Fibroblast of lung (primary cell): ENCODE data around the gene MRPL14. TPM values are rescaled to one million over a fixed set of nuclear protein-coding genes. Genes with fewer than 3 reads are reported as not detected.

Source experiments
- DNase-seq, 2 donors: peaks; one replicate each; pipeline versions ENCODE4 v3.0.0 to v3.0.0-alpha.2; 2010; ENCODE audit warnings: low read depth in 2 of 2
- H2AFZ ChIP-seq: 2 replicates; pipeline ENCODE4 v1.5.1; 2012; ENCODE audit warnings: low read length, control low read depth, inconsistent platforms
- H3K27ac ChIP-seq: 2 replicates; pipeline ENCODE4 v1.5.1; 2011; ENCODE audit warnings: low read length, control low read depth; ENCODE audit not compliant: insufficient read depth
- H3K27me3 ChIP-seq: 2 replicates; pipeline ENCODE4 v1.5.1; 2011; ENCODE audit warnings: mild to moderate bottlenecking, low read length; ENCODE audit not compliant: control insufficient read depth, insufficient read depth
- H3K36me3 ChIP-seq: 2 replicates; pipeline ENCODE4 v1.5.1; 2011; ENCODE audit warnings: low read length; ENCODE audit not compliant: control insufficient read depth, insufficient read depth
- H3K4me1 ChIP-seq: 2 replicates; pipeline ENCODE4 v1.5.1; 2011; ENCODE audit warnings: low read length; ENCODE audit not compliant: control insufficient read depth, insufficient read depth; ENCODE audit errors: extremely low read depth
- H3K4me2 ChIP-seq: 2 replicates; pipeline ENCODE4 v1.5.1; 2011; ENCODE audit warnings: low read length, control low read depth; ENCODE audit not compliant: insufficient read depth; ENCODE audit errors: extremely low read depth
- H3K4me3 ChIP-seq, 4 experiments: fragments of 200-600 bp in 1 of 4; sonication (generic) in 1 of 4; replicated peaks in 1 of 4; 2 replicates each; pipeline ENCODE4 v1.5.1; 2011 to 2016; ENCODE audit warnings: low read length in 4 of 4, low read depth in 3 of 4, mild to moderate bottlenecking in 3 of 4, control low read depth in 2 of 4, inconsistent platforms in 1 of 4, mixed read lengths in 1 of 4; ENCODE audit not compliant: insufficient read depth in 1 of 4; ENCODE audit errors: control extremely low read depth in 1 of 4
- H3K79me2 ChIP-seq: 2 replicates; pipeline ENCODE4 v1.5.1; 2012; ENCODE audit warnings: mild to moderate bottlenecking, low read length, inconsistent platforms; ENCODE audit not compliant: control insufficient read depth, insufficient read depth
- H3K9ac ChIP-seq: 2 replicates; pipeline ENCODE4 v1.5.1; 2011; ENCODE audit warnings: mild to moderate bottlenecking, low read length, control low read depth; ENCODE audit not compliant: insufficient read depth
- H3K9me3 ChIP-seq: 2 replicates; pipeline ENCODE4 v1.5.1; 2012; ENCODE audit warnings: low read depth, low read length; ENCODE audit not compliant: control insufficient read depth, insufficient read depth
- H4K20me1 ChIP-seq: 2 replicates; pipeline ENCODE4 v1.5.1; 2011; ENCODE audit warnings: low read length; ENCODE audit not compliant: control insufficient read depth, insufficient read depth; ENCODE audit errors: extremely low read depth
- EZH2 ChIP-seq: IDR thresholded peaks from 2 replicates; pipeline ENCODE4 v1.5.1; 2012; ENCODE audit warnings: low read length, control low read depth, mild to moderate bottlenecking; ENCODE audit errors: missing control alignments
- polyA plus RNA-seq, 2 donors: library from polyadenylated mRNA; depleted of rRNA in 1 of 2; stranded (reverse) in 1 of 2; unstranded in 1 of 2; fragments of >200 nt; gene quantifications; 2 replicates each; pipeline ENCODE4 v1.2.1, GENCODE V29; 2011 to 2012; ENCODE audit warnings: missing spikeins in 1 of 2
- total RNA-seq: library from RNA; depleted of rRNA; stranded (reverse); fragments of >200 nt; gene quantifications from 2 replicates; pipeline ENCODE4 v1.2.1, GENCODE V29; 2014
- TF ChIP-seq, protein P1 (sequence below), 2 donors: IDR thresholded peaks in 1 of 2; conservative IDR thresholded peaks in 1 of 2; 1 replicate in 1 of 2; 2 replicates in 1 of 2; pipeline ENCODE4 v1.5.1; 2011 to 2012; ENCODE audit warnings: low read length in 2 of 2, control low read depth in 1 of 2, inconsistent platforms in 1 of 2, low read depth in 1 of 2, mild to moderate bottlenecking in 1 of 2

Gene MRPL14
- total and polyA plus RNA-seq, 2 donors (not counting 1 experiment from before 2014, with no cell fraction given) = 36.2 to 60.6 TPM

DNA sequence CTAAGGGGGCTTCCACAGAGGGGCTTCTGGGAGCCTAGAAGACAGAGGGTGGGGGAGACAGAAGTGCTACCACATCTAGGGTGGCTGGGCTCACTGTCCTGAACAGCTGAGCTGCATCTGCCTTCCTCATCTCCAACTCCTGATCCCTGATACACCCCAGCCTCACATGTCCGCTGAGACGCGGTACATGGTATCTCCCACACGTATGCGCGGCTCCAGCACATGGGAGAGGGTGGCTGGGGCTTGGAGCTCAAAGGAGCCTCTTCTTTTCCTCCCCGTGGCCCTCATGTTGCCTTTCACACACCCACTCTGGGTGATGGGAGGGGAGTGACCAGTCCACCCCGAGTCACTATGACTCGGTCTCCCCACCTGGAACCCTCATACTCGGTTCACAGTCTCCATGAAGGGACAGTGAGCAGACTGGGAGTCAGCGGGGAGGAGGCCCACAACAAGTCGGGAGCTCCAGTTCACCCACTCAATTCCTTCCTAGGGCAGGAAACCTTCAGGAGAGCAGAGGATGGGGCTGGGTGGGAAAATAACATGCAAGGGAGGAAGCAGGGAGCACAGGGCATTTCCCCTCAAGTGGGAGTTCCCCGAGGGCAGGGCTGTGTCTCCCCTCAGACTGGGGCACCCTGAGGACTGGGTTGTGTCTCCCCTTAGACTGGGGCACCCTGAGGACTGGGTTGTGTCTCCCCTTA lies 61.7 kb downstream of the MRPL14 start:
- Histone ChIP-seq H3K9ac (no peak overlapping the region), H3K4me3 (no peak overlapping the region), H3K27me3 (no peaks in the 10 kb centered on the region), H3K4me1 (peaks cover 40% of the 10 kb centered on the region), H3K27ac (peak overlapping the region; percentile 49), H3K36me3 (no peaks in the 10 kb centered on the region), H2AFZ (no peak overlapping the region), H3K79me2 (no peaks in the 10 kb centered on the region), H3K9me3 (no peaks in the 10 kb centered on the region), H4K20me1 (no peaks in the 10 kb centered on the region), H3K4me2 (no peak overlapping the region)
- TF ChIP-seq EZH2 = no peak
- TF ChIP-seq, protein P1, sequence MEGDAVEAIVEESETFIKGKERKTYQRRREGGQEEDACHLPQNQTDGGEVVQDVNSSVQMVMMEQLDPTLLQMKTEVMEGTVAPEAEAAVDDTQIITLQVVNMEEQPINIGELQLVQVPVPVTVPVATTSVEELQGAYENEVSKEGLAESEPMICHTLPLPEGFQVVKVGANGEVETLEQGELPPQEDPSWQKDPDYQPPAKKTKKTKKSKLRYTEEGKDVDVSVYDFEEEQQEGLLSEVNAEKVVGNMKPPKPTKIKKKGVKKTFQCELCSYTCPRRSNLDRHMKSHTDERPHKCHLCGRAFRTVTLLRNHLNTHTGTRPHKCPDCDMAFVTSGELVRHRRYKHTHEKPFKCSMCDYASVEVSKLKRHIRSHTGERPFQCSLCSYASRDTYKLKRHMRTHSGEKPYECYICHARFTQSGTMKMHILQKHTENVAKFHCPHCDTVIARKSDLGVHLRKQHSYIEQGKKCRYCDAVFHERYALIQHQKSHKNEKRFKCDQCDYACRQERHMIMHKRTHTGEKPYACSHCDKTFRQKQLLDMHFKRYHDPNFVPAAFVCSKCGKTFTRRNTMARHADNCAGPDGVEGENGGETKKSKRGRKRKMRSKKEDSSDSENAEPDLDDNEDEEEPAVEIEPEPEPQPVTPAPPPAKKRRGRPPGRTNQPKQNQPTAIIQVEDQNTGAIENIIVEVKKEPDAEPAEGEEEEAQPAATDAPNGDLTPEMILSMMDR (conservative IDR thresholded peaks at IDR 0.05 in 1 of 2, IDR thresholded peaks at IDR 0.05 in 1 of 2; ENCODE audit: low read depth in 1 of 2, low read length in 2 of 2) = no peak
- no peak for DNase-seq

DNA sequence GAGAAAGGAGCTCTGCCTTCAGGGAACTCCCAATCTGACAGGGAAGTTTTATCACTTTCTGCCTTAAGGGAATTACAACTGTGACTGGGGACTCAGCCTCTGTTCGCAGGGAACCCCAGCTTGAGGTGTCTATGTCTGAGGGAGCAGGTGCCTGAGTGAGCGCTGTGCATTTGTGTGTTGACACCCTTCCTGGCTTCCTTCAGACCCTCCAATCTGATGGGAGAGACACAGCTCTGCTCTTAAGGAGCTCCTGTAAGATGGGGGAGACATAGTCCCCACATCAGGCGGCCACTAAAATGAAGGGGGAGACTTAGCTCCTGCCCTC lies 62.3 kb downstream of the MRPL14 start:
- Histone ChIP-seq H3K79me2 (no peaks in the 10 kb centered on the region), H3K36me3 (no peaks in the 10 kb centered on the region), H3K9me3 (no peaks in the 10 kb centered on the region), H3K4me2 (no peak overlapping the region), H3K27ac (peak overlapping the region; percentile 49), H2AFZ (no peak overlapping the region), H3K4me1 (peaks cover 43% of the 10 kb centered on the region), H3K27me3 (no peaks in the 10 kb centered on the region), H4K20me1 (no peaks in the 10 kb centered on the region), H3K4me3 (no peak overlapping the region), H3K9ac (peak overlapping the region; percentile 9)
- no peak for DNase-seq
- TF ChIP-seq, protein P1 (conservative IDR thresholded peaks at IDR 0.05 in 1 of 2, IDR thresholded peaks at IDR 0.05 in 1 of 2; ENCODE audit: low read depth in 1 of 2, low read length in 2 of 2) = no peak
- TF ChIP-seq EZH2 = no peak

DNA sequence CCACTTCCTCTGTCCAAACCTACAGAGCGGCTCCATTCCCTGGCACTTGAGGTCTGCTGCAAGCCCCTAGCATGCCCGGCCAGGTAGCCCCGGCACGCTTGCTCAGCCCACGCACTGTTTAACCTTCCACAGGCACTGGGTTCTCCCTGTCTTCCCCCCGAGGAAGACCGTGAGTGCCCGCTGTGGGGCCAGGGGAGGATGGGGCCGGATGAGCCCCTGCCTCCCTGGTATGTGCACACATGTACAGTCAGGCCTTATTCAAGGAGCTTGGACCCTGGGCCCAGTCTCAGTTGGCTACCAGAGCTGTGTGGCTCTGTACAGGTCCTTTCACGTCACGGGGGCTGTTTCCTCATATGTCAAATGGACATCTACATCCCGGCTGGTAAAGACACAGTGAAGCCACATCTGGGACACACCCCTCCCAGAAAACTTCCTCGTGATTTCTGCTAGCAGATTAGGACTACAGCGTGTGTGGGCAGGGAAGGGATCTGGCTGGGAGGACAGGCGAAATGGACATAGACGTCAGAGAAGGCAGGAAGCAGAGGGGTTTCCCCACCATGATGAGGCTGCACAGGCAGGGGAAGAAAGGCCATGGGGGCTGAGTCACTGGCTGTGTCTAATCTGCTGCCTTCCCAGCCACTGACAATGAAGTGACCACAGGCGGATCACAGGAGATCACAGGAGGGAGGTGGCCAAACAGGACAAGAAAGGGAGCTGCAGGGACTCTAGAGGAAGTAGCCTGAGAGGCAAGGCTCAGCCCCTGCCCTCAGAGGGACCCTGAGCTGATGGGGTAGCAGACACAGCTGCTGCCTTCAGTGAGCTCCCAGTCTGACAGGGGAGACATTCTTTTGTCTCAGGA lies 62.9 kb downstream of the MRPL14 start:
- Histone ChIP-seq H3K4me3 (no peak overlapping the region), H3K27ac (peak overlapping the region; percentile 49), H3K4me1 (peaks cover 49% of the 10 kb centered on the region), H2AFZ (no peak overlapping the region), H3K9ac (peak overlapping the region; percentile 33), H3K79me2 (no peaks in the 10 kb centered on the region), H3K27me3 (no peaks in the 10 kb centered on the region), H3K4me2 (no peak overlapping the region), H3K36me3 (no peaks in the 10 kb centered on the region), H3K9me3 (no peaks in the 10 kb centered on the region), H4K20me1 (no peaks in the 10 kb centered on the region)
- no peak for TF ChIP-seq EZH2
- TF ChIP-seq, protein P1 (conservative IDR thresholded peaks at IDR 0.05 in 1 of 2, IDR thresholded peaks at IDR 0.05 in 1 of 2; ENCODE audit: low read depth in 1 of 2, low read length in 2 of 2) = no peak
- DNase-seq = peak; percentile 91 to 98
